ENCODE measurements around the gene CPHXL.

The CPHXL gene

GRCh38 chr16:75697571-75697970, 28.7 kb downstream of the CPHXL start:
- no peak for DNase-seq

- DNase-seq = no peak
Measured at GRCh38 chr16:75695708-75696107, 30.6 kb downstream of the CPHXL start.

GRCh38 chr16:75687361-75687760, 38.9 kb downstream of the CPHXL start:
- no peak for DNase-seq

GRCh38 chr16:75682308-75682707, 44.0 kb downstream of the CPHXL start:
- no peak for DNase-seq

- no peak for DNase-seq
Measured at GRCh38 chr16:75679366-75679765, 46.9 kb downstream of the CPHXL start.

GRCh38 chr16:75676909-75677308, 49.4 kb downstream of the CPHXL start, which contains the start of gene CPHXL2:
CPHXL2 (minus strand) TSS chr16:75677009; CDS start chr16:75676999, 10 bp downstream.
- DNase-seq = no peak

GRCh38 chr16:75667503-75667902, 58.8 kb downstream of the CPHXL start:
- DNase-seq = no peak

Measured in stimulated activated CD4-positive, alpha-beta T cell treated with anti-CD3 and anti-CD28 coated beads, Interleukin-1b, Interleukin-23, amount 100 ng/mL, for 48 hours (primary cell).